NCI-H82 (cell line): ENCODE data around the gene NUDT22.

ENCODE experiments used
- DNase-seq: peaks from one replicate; lab custom pipeline; 2025; lab: John Stamatoyannopoulos, UW

NUDT22 gene

DNA sequence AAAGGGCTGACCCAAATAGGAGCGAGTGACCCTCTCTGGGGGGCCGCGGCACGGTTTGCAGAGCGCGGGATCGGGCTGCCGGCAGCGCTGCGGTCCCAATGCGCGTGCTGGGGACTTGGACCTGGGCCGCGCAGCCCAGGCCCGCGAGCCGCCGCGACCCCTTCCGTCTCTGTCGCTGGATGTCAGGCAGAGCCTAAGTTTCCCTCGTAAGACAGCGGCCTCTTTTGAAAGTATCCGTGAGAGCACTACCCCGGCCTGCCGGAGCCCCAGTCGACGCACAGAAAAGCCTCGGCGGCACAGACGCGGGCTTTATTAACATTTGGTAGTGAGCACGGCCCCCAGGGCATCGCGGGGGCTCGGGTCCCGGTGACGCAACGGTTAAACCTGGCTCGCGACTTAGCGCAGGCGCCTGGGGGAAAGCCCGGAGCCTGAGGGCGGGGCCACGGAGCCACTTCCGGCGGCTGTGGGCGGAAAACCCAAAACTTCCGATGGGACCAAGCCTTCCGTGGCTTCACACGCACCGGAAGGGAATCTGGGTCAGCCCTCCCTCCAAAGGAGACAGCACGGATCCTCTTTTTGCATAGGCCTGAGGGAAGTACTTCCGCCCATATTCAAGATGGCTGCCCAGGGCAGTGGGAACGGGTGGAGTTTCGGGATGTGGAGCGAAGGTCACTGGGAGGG lies 43.6 kb downstream of the NUDT22 start:
- DNase-seq: peak; percentile 99

DNA sequence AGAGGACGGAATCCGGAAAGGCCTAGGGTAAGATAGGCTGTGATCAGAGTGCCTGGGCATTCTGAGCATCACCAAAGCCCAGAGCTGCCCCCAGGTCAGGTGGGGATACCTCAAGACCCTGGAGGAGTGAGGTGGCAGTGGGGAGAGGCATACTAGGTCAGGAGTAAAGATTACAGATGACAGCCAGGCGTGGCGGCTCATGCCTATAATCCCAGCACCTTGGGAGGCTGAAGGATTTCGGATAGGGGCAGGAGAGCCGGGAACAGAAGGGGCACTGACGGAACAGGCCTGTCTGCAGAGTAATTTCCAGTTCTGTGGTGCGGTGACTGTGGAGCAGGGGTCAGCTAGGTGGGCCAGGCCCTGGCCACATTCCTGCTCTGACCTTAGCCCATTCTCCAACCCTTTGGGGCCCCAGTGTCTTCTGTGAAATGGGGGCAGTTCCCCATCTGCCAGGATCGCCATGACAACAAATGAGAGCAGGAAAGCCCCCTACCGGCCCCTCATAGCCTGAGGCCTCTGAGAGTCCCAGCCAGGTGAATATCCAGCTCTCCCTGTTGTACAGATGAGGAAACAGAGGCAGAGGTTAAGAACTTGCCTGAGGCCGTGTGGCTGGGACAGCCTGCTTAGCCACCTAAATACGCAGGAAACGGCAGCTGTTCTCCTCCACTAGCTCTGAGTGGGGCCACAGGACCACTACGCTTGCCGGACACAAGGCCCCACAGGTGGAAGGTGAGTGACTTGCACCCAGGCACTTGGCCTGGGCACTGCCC lies 49.1 kb downstream of the NUDT22 start:
- DNase-seq: peak; percentile 38

DNA sequence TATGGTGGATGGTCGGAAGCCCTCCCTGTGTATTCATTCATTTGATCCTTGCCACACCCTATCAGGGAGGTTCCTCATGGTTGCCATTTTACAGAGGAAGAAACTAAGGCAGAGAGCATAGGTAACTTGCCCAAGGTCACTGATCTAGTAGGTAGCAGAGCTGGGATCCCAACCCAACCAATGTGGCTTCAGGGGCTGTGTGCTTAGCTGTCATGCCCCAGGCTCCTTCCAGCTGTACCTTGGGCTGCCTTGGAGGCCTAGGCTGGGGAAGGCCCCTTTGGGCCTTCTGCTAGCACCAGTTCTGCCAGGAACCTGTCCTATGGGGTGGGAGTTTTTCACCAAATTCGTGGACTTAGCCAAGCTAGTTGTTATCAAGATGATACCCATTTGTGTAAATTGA lies 49.8 kb downstream of the NUDT22 start:
- DNase-seq: no peak

DNA sequence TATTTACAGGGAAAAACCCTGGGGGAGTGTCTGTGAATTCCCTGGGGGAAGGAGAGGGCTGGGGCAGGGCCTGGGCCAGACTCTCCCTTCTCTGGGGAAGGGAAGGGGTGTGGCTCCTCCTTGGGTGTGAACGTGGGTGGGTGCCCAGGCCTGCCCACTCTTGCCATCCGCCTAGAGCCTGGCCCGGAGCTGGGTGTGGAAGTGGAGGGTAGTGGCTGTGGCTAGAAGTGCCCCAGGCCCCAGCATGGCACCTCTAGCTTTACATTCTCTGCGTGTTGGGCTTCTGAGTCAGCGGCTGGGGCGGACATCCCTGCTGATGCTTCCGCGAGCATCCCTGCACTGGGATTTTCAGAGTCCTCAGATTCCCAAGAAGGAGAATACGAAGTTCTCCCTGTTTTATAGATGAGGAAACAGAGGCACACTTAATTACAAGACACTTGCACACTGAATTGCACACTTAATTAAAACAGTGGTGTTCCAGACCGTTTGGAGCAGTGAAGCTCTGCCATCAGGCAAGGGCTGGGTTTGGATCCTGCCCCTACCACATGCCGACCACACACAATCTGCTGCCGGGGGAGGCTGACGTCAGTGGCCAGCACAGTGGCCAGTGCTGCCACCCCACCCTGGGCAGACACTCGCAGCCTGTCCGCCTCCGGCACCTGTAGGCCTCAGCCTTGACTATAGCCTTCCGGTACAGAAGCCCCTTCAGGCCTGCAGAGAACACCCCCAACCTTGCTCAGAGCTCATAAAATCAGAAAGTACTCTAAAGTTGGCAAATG lies 50.8 kb downstream of the NUDT22 start:
- no peak for DNase-seq

DNA sequence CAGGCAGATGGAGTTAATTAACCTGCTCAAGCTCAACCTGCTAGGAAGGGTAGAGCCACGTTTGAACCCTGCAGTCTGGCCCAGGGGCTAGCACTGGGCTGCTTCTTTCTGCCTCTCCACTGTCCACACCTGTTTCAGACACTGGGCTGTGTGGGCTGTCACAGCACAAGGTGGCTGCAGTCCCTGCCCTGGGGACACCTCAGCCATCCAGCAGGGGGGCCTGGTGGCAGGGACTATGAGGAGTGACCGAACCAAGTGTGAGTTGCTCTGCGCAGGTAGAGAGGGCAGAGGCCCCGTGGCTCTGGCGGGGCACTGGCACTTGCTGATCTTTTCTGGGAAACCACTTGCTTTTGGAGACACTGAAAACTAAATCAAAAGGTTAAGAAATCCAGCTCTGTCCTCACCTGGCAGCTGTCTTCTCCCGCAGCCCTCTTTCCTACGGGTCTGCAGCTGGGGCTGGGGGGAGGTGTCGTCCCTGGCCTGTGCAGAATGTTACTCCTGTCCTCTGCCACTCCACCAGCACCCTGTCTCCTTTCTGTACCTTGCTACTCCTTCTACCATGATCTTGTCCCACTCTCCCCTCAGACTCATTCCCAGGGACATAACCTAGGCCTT lies 52.6 kb downstream of the NUDT22 start:
- no peak for DNase-seq
